GM19351 (cell line): ENCODE results near the gene DCBLD2.

Experiments
- ATAC-seq: cut with Tn5 transposase; IDR thresholded peaks from one replicate; pipeline ENCODE4 v1.9.1; 2021; ENCODE audit warnings: mild to moderate bottlenecking, moderate library complexity; ENCODE audit not compliant: unreplicated experiment

The DCBLD2 gene

GRCh38 chr3:98798820-98799219 lies 102.7 kb downstream of the DCBLD2 start:
- no peak for ATAC-seq

- ATAC-seq: no peak
Observed at GRCh38 chr3:98797905-98798304, 103.6 kb downstream of the DCBLD2 start.

GRCh38 chr3:98796334-98796733 lies 105.2 kb downstream of the DCBLD2 start:
- ATAC-seq: no peak

- no peak for ATAC-seq
Observed at GRCh38 chr3:98793971-98794370, 107.5 kb downstream of the DCBLD2 start.

GRCh38 chr3:98791341-98792325 lies 109.9 kb downstream of the DCBLD2 start:
- no peak for ATAC-seq

GRCh38 chr3:98788651-98789050 lies 112.8 kb downstream of the DCBLD2 start:
- no peak for ATAC-seq

- ATAC-seq: no peak
Observed at GRCh38 chr3:98787181-98787580, 114.3 kb downstream of the DCBLD2 start.

GRCh38 chr3:98786364-98787006 lies 115.0 kb downstream of the DCBLD2 start:
- no peak for ATAC-seq

GRCh38 chr3:98784666-98785600 lies 116.6 kb downstream of the DCBLD2 start:
- peak; percentile 43 for ATAC-seq

GRCh38 chr3:98784042-98784441 lies 117.5 kb downstream of the DCBLD2 start:
- no peak for ATAC-seq

GRCh38 chr3:98782824-98783500 lies 118.5 kb downstream of the DCBLD2 start:
- no peak for ATAC-seq

GRCh38 chr3:98780343-98780742 lies 121.2 kb downstream of the DCBLD2 start:
- ATAC-seq: no peak

- no peak for ATAC-seq
Observed at GRCh38 chr3:98779541-98780335, 121.8 kb downstream of the DCBLD2 start.

- ATAC-seq: no peak
Observed at GRCh38 chr3:98778852-98779413, 122.6 kb downstream of the DCBLD2 start.

- ATAC-seq: peak; percentile 43
Observed at GRCh38 chr3:98778383-98778782, 123.1 kb downstream of the DCBLD2 start.

GRCh38 chr3:98777801-98778220 lies 123.7 kb downstream of the DCBLD2 start:
- no peak for ATAC-seq

GRCh38 chr3:98777286-98777685 lies 124.2 kb downstream of the DCBLD2 start:
- ATAC-seq: no peak

- ATAC-seq: no peak
Observed at GRCh38 chr3:98776140-98776493, 125.4 kb downstream of the DCBLD2 start.

- peak; percentile 47 for ATAC-seq
Observed at GRCh38 chr3:98775459-98776139, 125.9 kb downstream of the DCBLD2 start.
